Body of pancreas (tissue), 4 donors: ENCODE measurements around the gene TFCP2L1. TPM values are rescaled to one million over a fixed set of nuclear protein-coding genes. Genes with fewer than 3 reads are reported as not detected.

Experiments used
- ATAC-seq: fragments of 150-250 bp; one replicate; pipeline ENCODE4 v1.9.1; 2016
- DNase-seq, 4 donors: peaks; one replicate each; pipeline ENCODE4 v3.0.0-alpha.2; 2019
- H3K27ac ChIP-seq, 4 donors: fragments of 200-600 bp; sonication (generic); 1 replicate in 3 of 4; 2 replicates in 1 of 4; pipeline versions ENCODE4 v1.5.1 to v1.6.1; 2016 to 2019; ENCODE audit warnings: mild to moderate bottlenecking in 1 of 4, mixed read lengths in 1 of 4, moderate library complexity in 1 of 4
- H3K27me3 ChIP-seq, 2 donors: fragments of 200-600 bp; sonication (generic); one replicate each; pipeline ENCODE4 v1.6.0; 2016; ENCODE audit warnings: mild to moderate bottlenecking in 1 of 2
- H3K36me3 ChIP-seq, 2 donors: fragments of 200-600 bp; sonication (generic); replicated peaks in 1 of 2; 2 replicates each; pipeline ENCODE4 v1.5.1; 2016; ENCODE audit warnings: low read depth in 2 of 2; ENCODE audit not compliant: insufficient read depth in 1 of 2
- H3K4me1 ChIP-seq: fragments of 200-600 bp; sonication (generic); one replicate; pipeline ENCODE4 v1.6.0; 2016
- H3K4me3 ChIP-seq, 2 donors: fragments of 200-600 bp; sonication (generic); 1 replicate in 1 of 2; 2 replicates in 1 of 2; pipeline ENCODE4 v1.5.1; 2016 to 2019
- H3K9me3 ChIP-seq, 3 donors: fragments of 200-600 bp; sonication (generic); 1 replicate in 2 of 3; 2 replicates in 1 of 3; pipeline ENCODE4 v1.5.1; 2016
- POLR2A ChIP-seq, 3 donors: fragments of 450-650 bp; IDR thresholded peaks; one replicate each; pipeline ENCODE4 v1.6.1; 2016; ENCODE audit warnings: antibody characterized with exemption in 3 of 3, mild to moderate bottlenecking in 2 of 3
- WGBS, 2 donors: methylation state at CpG; one replicate each; pipeline ENCODE4 v1.1.5; 2017; 5-methylcytosine and 5-hydroxymethylcytosine counted together
- intact Hi-C: fragments of 100-400 bp; cut with DNase I; formaldehyde crosslinking; loops from one replicate; pipeline ENCODE4 v1.15.1; 2023
- total RNA-seq, 2 donors: library from RNA; depleted of rRNA; stranded (reverse); fragments of >200 nt; gene quantifications; one replicate each; pipeline ENCODE4 v1.1.0, GENCODE V29; 2016
- TF ChIP-seq, protein P1 (sequence below), 7 experiments: fragments of 450-650 bp in 4 of 7; fragments of 200-600 bp in 3 of 7; sonication (generic) in 3 of 7; IDR thresholded peaks; one replicate each; pipeline ENCODE4 v1.5.1; 2016 to 2019; ENCODE audit warnings: antibody characterized with exemption in 7 of 7

The TFCP2L1 gene
- total RNA-seq, 2 donors from 2014 or later: 4.6 to 8.3 TPM

DNA sequence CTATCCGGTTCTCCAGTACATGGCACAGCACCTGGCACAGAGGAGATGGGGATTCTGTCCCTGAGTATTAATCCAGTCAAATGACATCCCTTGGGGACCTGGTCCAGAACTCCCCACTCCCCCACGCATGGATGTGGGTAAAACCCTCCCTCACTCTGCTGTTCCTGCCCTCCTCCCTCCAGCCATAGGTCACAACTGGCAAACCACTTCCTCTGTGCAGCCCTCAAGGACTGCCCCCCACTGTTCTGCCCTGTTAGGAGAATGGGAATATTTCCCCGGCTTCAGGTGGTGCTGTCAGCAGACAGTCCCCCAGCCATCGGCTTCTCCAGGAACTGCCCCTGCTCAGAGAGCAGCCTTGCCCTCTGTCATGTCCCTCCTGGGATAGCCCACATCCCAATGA, 1.5 kb upstream of the TFCP2L1 start:
- no peaks in the 10 kb centered on the region for H3K9me3 ChIP-seq
- no peak overlapping the region for H3K27ac ChIP-seq
- H3K4me3 ChIP-seq: no peak overlapping the region
- H3K4me1 ChIP-seq: peaks cover 40% of the 10 kb centered on the region
- 64 to 72% methylated on average over 3 to 4 of the region's 4 CpGs for WGBS, 2 donors
- H3K27me3 ChIP-seq: no peaks in the 10 kb centered on the region
- ATAC-seq: no peak
- intact Hi-C loops: no loop called here
- H3K36me3 ChIP-seq: no peaks in the 10 kb centered on the region
- TF ChIP-seq, protein P1, sequence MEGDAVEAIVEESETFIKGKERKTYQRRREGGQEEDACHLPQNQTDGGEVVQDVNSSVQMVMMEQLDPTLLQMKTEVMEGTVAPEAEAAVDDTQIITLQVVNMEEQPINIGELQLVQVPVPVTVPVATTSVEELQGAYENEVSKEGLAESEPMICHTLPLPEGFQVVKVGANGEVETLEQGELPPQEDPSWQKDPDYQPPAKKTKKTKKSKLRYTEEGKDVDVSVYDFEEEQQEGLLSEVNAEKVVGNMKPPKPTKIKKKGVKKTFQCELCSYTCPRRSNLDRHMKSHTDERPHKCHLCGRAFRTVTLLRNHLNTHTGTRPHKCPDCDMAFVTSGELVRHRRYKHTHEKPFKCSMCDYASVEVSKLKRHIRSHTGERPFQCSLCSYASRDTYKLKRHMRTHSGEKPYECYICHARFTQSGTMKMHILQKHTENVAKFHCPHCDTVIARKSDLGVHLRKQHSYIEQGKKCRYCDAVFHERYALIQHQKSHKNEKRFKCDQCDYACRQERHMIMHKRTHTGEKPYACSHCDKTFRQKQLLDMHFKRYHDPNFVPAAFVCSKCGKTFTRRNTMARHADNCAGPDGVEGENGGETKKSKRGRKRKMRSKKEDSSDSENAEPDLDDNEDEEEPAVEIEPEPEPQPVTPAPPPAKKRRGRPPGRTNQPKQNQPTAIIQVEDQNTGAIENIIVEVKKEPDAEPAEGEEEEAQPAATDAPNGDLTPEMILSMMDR (IDR thresholded peaks at IDR 0.05): no peak
- no peak for TF ChIP-seq POLR2A (IDR thresholded peaks at IDR 0.05)
- no peak for DNase-seq

DNA sequence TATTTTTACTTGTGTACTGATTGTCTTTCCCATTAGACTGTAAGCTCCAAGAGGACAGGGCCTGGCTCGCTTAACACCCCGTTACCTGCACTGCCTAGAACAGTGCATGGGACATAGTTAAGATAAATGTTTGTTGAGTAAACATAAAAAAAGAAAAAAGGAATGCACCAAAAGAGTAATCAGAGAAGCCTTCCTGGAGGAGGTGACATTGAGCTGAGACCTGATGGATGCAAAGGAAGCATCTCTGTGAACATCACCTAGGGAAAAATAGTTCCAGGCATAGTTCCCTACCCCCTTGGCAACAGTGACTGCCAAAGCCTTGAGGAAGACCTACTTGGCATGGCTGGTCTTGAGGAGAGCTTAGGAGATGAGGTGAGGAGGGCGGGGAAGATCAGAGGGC, 924 bp upstream of the TFCP2L1 start:
- Histone ChIP-seq H3K27me3 (no peaks in the 10 kb centered on the region), H3K36me3 (no peaks in the 10 kb centered on the region), H3K4me1 (peaks cover 45% of the 10 kb centered on the region), H3K4me3 (no peak overlapping the region), H3K9me3 (no peaks in the 10 kb centered on the region), H3K27ac (no peak overlapping the region)
- no peak for ATAC-seq
- TF ChIP-seq, protein P1 (IDR thresholded peaks at IDR 0.05): no peak
- no peak for TF ChIP-seq POLR2A (IDR thresholded peaks at IDR 0.05)
- no peak for DNase-seq
- intact Hi-C loops: no loop called here
- 96 to 97% methylated on average over 3 of the region's 3 CpGs for WGBS, 2 donors

DNA sequence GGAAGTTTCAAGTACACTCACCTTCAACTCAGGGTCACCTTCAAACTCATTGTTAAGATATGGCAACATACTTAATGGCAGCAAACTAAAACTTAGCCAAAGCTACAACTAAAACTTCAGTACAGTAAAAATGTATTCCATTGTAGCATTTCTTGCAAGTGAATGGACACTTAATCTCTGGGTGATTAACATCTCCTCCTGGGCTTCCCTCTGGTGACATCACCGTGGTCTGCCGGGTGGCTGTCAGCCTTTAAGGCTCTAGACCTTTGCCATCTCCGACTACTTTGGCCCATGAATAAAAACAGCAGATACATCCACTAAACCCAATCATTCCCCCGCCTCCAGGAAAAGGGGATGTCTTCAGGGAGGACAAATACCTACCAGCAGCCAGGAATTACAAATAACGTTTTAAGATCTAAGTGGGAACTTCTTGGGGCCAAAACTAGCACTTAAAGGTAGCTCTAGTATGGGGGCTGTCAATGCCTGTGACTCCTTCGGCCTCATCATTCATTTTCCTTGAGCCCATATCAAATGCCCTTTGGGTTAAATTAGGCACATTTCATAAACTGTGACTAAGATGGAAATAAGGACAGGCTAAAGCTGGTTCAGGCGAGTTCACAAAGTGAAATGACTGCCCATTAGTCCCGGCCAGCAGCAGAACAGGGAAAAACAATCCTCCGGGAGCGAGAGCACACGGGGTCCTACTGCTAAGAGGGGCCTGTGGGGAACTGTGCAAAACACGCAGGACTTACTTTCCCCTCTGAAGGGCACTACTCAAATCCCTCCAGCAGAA, 1.1 kb downstream of the TFCP2L1 start:
- peaks cover 46% of the 10 kb centered on the region for H3K4me1 ChIP-seq
- H3K9me3 ChIP-seq: no peaks in the 10 kb centered on the region
- DNase-seq (no peak), ATAC-seq (no peak)
- intact Hi-C loops: no loop called here
- TF ChIP-seq, protein P1 (IDR thresholded peaks at IDR 0.05): no peak
- no peak for TF ChIP-seq POLR2A (IDR thresholded peaks at IDR 0.05)
- H3K4me3 ChIP-seq: no peak overlapping the region
- no peaks in the 10 kb centered on the region for H3K27me3 ChIP-seq
- H3K27ac ChIP-seq: peak overlapping the region in 3 of 4 donors; percentile 0 to 64 (median 32)
- 49 to 50% methylated on average over 10 to 12 of the region's 12 CpGs for WGBS, 2 donors
- no peaks in the 10 kb centered on the region for H3K36me3 ChIP-seq

DNA sequence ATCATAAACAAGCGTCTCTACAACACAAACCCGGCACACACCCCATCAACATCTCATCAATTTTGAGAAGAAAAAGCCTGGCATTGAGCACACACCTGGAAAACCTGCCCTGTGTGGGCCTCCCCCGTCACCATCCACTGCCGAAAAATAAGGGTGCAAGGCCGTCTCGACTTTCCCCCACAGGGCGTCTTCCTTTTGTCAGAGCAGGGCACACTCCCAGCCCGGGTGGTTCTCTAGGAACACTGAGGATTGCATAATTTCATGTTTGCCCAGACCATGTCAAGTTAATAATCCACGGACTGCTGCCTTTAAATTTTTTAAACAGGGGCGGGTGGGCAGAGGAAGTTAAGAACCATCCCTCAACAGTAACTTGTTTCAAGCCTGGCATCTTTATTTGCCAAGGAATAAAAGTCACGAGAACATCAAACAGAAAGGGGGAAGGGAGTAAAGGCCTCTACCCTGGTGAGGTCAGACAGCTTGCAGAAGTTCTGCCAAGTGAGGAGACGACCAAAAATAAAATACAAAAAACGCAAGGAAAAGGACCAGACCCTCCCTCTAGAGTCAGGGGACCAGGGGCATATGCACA, 2.1 kb downstream of the TFCP2L1 start:
- Histone ChIP-seq H3K4me1 (peaks cover 46% of the 10 kb centered on the region), H3K36me3 (no peaks in the 10 kb centered on the region), H3K27ac (peak overlapping the region in 3 of 4 donors; percentile 8 to 36 (median 13)), H3K9me3 (no peaks in the 10 kb centered on the region), H3K27me3 (no peaks in the 10 kb centered on the region), H3K4me3 (no peak overlapping the region)
- TF ChIP-seq, protein P1 (IDR thresholded peaks at IDR 0.05): no peak
- TF ChIP-seq POLR2A (IDR thresholded peaks at IDR 0.05): peak in 1 of 3 donors; percentile 7
- intact Hi-C loops: no loop called here
- peak; percentile 28 to 64 (median 58) for DNase-seq
- WGBS, 2 donors: 33 to 40% methylated on average over 13 of the region's 13 CpGs
- ATAC-seq: peak; percentile 54
